ENCODE measurements around the gene VTI1A. TPM values are rescaled to one million over a fixed set of nuclear protein-coding genes. Genes with fewer than 3 reads are reported as not detected.

Gene VTI1A
- total and polyA plus RNA-seq, 2 of the 13 experiments (the other 11 are each of a cell fraction or from before 2014, with no cell fraction given): 11.7 to 32.7 TPM

DNA sequence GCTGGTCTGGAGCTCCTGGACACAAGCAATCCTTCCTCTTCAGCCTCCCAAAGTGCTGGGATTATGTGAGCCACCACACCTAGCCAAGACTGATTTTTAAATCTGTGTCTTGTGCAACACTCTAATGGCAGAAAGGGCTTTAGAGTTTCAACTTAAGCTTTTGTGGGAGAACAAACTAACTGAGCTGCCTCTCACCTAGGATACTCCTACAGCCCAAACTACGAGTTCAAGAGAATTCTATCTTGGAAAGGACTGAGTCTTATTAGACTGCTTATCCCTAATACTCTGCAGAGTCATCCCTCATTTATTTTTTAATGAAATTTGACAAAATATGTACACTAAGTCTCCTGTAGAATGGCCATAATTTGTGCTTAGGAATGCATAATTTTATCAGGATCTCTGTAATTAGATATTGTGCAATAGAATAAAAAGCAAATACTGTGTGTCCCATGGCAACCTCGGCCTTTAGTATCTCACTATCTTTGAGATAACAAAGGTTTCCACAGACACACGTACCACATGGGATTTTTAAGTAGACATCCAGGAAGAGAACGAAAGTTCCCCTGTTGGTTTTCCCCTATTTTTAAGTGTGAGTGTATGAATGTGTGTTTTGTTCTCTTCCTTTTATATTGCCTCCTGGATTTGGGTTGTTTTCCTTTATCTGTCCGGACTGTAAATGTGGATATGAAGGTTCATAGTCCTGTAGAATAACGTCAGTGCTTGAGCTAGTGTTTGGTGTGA, 303.6 kb downstream of the VTI1A start (continued):
- TF ChIP-seq ZNF121 (CRISPR knock-in tag; IDR thresholded peaks at IDR 0.05) (0 out of 2 replicates have a peak, but pooled peaks have one; percentile 42), HMG20A (CRISPR knock-in tag; IDR thresholded peaks at IDR 0.05; ENCODE audit: borderline replicate concordance) (peak; percentile 49; the same call in 1 of the 2 replicates), TEAD3 (CRISPR knock-in tag; optimal IDR thresholded peaks at IDR 0.05; ENCODE audit: borderline replicate concordance) (peak; percentile 32), TBX2 (CRISPR knock-in tag; IDR thresholded peaks at IDR 0.05; ENCODE audit: borderline replicate concordance) (peak; percentile 28; the same call in 1 of the 2 replicates), LCORL (IDR thresholded peaks at IDR 0.05) (0 out of 2 replicates have a peak, but pooled peaks have one; percentile 28), LCORL (CRISPR knock-in tag; IDR thresholded peaks at IDR 0.05) (no peak), FOXP1 (IDR thresholded peaks at IDR 0.05) (no peak), FOXP1 (CRISPR knock-in tag; IDR thresholded peaks at IDR 0.05) (peak; percentile 22; the same call in 1 of the 2 replicates), NRL (CRISPR knock-in tag; IDR thresholded peaks at IDR 0.05; ENCODE audit: borderline replicate concordance) (no peak), SETDB1 (CRISPR knock-in tag; IDR thresholded peaks at IDR 0.05; ENCODE audit: borderline replicate concordance) (no peak), SKIL (CRISPR knock-in tag; IDR thresholded peaks at IDR 0.05; ENCODE audit: borderline replicate concordance) (0 out of 2 replicates have a peak, but pooled peaks have one; percentile 34), ELF3 (CRISPR knock-in tag; IDR thresholded peaks at IDR 0.05) (peak; percentile 37; the same call in 1 of the 2 replicates), SNRNP70 (IDR thresholded peaks at IDR 0.05; ENCODE audit: low read depth, low read length) (no peak)
- TF ChIP-seq, protein P1, sequence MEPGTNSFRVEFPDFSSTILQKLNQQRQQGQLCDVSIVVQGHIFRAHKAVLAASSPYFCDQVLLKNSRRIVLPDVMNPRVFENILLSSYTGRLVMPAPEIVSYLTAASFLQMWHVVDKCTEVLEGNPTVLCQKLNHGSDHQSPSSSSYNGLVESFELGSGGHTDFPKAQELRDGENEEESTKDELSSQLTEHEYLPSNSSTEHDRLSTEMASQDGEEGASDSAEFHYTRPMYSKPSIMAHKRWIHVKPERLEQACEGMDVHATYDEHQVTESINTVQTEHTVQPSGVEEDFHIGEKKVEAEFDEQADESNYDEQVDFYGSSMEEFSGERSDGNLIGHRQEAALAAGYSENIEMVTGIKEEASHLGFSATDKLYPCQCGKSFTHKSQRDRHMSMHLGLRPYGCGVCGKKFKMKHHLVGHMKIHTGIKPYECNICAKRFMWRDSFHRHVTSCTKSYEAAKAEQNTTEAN (CRISPR knock-in tag; conservative IDR thresholded peaks at IDR 0.05): peak; percentile 80

Measured in HepG2 (cell line).